Measurements from ENCODE around the gene LMBR1L.

- TF ChIP-seq CTCF (IDR thresholded peaks at IDR 0.05) (no peak), FOXP4 (CRISPR knock-in tag; IDR thresholded peaks at IDR 0.05) (no peak), ETV6 (CRISPR knock-in tag; IDR thresholded peaks at IDR 0.05) (no peak), ZNF512 (CRISPR knock-in tag; IDR thresholded peaks at IDR 0.05; ENCODE audit: borderline replicate concordance) (no peak), TCF7 (CRISPR knock-in tag; IDR thresholded peaks at IDR 0.05; ENCODE audit: low read depth) (no peak), ATF2 (CRISPR knock-in tag; IDR thresholded peaks at IDR 0.05; ENCODE audit: borderline replicate concordance, low read depth) (no peak), USF2 (CRISPR knock-in tag; IDR thresholded peaks at IDR 0.05) (no peak), CREM (CRISPR knock-in tag; IDR thresholded peaks at IDR 0.05) (no peak)
Measured at GRCh38 chr12:49098703-49099102, 11.9 kb downstream of the LMBR1L start.
